ENCODE measurements around the gene SUPT4H1.

The SUPT4H1 gene

GRCh38 chr17:58316260-58316960 is 35.6 kb downstream of the SUPT4H1 start:
- no peak for DNase-seq

- DNase-seq, result no peak
Measured at GRCh38 chr17:58315750-58316149, 36.3 kb downstream of the SUPT4H1 start.

GRCh38 chr17:58315281-58315711 is 36.7 kb downstream of the SUPT4H1 start:
- DNase-seq, result no peak

GRCh38 chr17:58314706-58315015 is 37.3 kb downstream of the SUPT4H1 start:
- no peak for DNase-seq

- no peak for DNase-seq
Measured at GRCh38 chr17:58313815-58314705, 37.9 kb downstream of the SUPT4H1 start.

GRCh38 chr17:58312829-58313228 is 39.2 kb downstream of the SUPT4H1 start:
- DNase-seq, result no peak

GRCh38 chr17:58312021-58312630 is 39.9 kb downstream of the SUPT4H1 start:
- no peak for DNase-seq

- DNase-seq, result no peak
Measured at GRCh38 chr17:58311429-58311894, 40.5 kb downstream of the SUPT4H1 start.

- DNase-seq, result no peak
Measured at GRCh38 chr17:58310511-58311428, 41.2 kb downstream of the SUPT4H1 start.

- DNase-seq, result no peak
Measured at GRCh38 chr17:58309918-58310259, 42.1 kb downstream of the SUPT4H1 start.

GRCh38 chr17:58308985-58309917 is 42.8 kb downstream of the SUPT4H1 start:
- DNase-seq, result no peak

GRCh38 chr17:58308173-58308984 is 43.6 kb downstream of the SUPT4H1 start:
- DNase-seq, result no peak

GRCh38 chr17:58307468-58308172 is 44.4 kb downstream of the SUPT4H1 start:
- DNase-seq, result no peak

- DNase-seq, result no peak
Measured at GRCh38 chr17:58306131-58306951, 45.7 kb downstream of the SUPT4H1 start.

GRCh38 chr17:58305626-58306025 is 46.4 kb downstream of the SUPT4H1 start:
- no peak for DNase-seq

- DNase-seq, result no peak
Measured at GRCh38 chr17:58304750-58305486, 47.1 kb downstream of the SUPT4H1 start.

- DNase-seq, result peak; percentile 35
Measured at GRCh38 chr17:58303971-58304749, 47.8 kb downstream of the SUPT4H1 start.

All from activated effector memory CD4-positive, alpha-beta T cell treated with Interleukin-2 at 50 U/mL for 16 hours (primary cell).